IMR-90 (cell line): Measurements from ENCODE around the gene MPI.

ENCODE experiments used
- CEBPB ChIP-seq: IDR thresholded peaks from 2 replicates; pipeline ENCODE4 v1.6.1; 2012; ENCODE audit warnings: low read depth, low read length, improper control_type of control experiment
- CHD1 ChIP-seq: IDR thresholded peaks from 2 replicates; pipeline ENCODE4 v1.6.1; 2012; ENCODE audit warnings: low read depth, low read length, improper control_type of control experiment
- MXI1 ChIP-seq: IDR thresholded peaks from 2 replicates; pipeline ENCODE4 v1.6.1; 2012; ENCODE audit warnings: low read depth, mild to moderate bottlenecking, low read length, moderate library complexity, borderline replicate concordance
- POLR2A ChIP-seq: IDR thresholded peaks from 2 replicates; pipeline ENCODE4 v1.6.1; 2012; ENCODE audit warnings: mild to moderate bottlenecking, low read depth, low read length
- RAD21 ChIP-seq: IDR thresholded peaks from 2 replicates; pipeline ENCODE4 v1.6.1; 2012; ENCODE audit warnings: low read length, improper control_type of control experiment
- SMC3 ChIP-seq: fragments of 150-350 bp; IDR thresholded peaks from 2 replicates; pipeline ENCODE4 v1.6.1; 2016; ENCODE audit warnings: low read depth, mild to moderate bottlenecking, antibody characterized with exemption, low read length, moderate library complexity
- TF ChIP-seq, protein P1 (sequence below): conservative IDR thresholded peaks from 2 replicates; pipeline ENCODE4 v1.5.1; 2012; ENCODE audit warnings: mild to moderate bottlenecking, low read depth, low read length, improper control_type of control experiment

DNA sequence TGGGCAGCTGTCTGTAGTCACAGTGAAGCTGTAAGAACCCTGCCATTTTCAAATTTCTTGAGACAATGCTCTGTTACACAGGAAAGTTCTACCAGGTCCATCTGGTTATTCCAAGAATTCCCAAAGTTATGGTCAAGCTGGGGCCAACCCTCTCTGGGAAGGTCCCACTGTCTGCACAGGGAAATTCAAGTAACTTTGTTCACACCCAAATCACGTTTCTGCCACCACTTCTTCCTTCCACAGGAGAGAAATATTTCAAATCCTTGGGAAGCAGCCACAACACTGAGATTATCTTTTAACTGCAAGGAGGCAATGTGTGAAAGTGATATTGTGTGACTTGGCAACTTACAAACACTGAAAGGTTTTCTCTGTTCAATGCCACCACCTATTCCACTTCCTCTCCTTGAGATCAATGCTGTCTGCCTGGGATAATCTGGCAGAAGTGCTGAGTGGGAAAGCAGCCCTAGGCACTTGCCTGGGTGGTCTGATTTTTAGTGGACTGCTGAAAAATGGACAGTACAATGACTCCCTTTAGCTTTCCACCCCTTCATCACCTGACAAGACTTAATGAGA is 22.3 kb upstream of the MPI start:
- TF ChIP-seq, protein P1, sequence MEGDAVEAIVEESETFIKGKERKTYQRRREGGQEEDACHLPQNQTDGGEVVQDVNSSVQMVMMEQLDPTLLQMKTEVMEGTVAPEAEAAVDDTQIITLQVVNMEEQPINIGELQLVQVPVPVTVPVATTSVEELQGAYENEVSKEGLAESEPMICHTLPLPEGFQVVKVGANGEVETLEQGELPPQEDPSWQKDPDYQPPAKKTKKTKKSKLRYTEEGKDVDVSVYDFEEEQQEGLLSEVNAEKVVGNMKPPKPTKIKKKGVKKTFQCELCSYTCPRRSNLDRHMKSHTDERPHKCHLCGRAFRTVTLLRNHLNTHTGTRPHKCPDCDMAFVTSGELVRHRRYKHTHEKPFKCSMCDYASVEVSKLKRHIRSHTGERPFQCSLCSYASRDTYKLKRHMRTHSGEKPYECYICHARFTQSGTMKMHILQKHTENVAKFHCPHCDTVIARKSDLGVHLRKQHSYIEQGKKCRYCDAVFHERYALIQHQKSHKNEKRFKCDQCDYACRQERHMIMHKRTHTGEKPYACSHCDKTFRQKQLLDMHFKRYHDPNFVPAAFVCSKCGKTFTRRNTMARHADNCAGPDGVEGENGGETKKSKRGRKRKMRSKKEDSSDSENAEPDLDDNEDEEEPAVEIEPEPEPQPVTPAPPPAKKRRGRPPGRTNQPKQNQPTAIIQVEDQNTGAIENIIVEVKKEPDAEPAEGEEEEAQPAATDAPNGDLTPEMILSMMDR, result no peak
- TF ChIP-seq CEBPB, result no peak
- no peak for TF ChIP-seq MXI1
- TF ChIP-seq SMC3, result no peak
- TF ChIP-seq RAD21, result no peak
- TF ChIP-seq POLR2A, result no peak
- TF ChIP-seq CHD1, result no peak
